ENCODE measurements around the gene UBL4A. TPM values are rescaled to one million over a fixed set of nuclear protein-coding genes. Genes with fewer than 3 reads are reported as not detected.

Gene UBL4A
- total and polyA plus RNA-seq, 2 of the 13 experiments (the other 11 are each of a cell fraction or from before 2014, with no cell fraction given), result 16.8 to 25.5 TPM

DNA sequence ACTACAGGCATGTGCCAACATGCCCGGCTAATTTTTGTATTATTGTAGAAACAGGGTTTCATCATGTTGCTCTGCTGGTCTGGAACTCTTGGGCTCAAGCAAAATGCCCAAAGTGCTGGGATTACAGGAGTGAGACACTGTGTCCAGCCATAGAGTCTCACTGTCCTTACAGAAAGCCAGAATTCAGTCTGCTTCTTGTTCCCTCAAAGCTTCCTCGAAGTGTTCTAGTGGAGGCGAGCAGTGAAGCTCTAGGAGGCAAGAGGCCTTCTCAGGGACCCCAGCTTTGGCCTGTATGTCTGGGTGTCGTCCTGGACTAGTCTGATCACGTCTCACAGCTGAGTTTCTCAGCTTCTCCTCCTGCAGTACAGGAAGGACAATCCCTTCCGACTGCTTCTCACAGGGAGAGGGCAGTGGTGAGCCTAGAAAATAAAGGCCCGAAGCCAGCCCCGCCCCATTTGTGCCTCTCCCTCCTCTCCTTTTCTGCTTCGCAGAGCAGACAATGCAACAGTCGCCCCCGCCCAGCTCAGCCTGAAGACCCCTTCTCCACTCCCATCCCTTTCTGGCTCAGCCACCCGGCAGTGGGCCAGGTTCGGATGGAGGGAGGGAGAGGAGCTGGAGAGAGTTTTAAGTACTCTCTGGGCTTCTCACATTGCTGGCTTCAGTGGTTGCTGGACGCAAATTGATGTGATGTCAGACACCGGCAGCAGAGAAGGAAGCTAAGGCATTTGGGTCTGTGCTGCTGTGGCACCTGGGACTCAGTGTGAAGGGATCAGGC, 40.7 kb upstream of the UBL4A start (continued):
- TF ChIP-seq, protein P1, sequence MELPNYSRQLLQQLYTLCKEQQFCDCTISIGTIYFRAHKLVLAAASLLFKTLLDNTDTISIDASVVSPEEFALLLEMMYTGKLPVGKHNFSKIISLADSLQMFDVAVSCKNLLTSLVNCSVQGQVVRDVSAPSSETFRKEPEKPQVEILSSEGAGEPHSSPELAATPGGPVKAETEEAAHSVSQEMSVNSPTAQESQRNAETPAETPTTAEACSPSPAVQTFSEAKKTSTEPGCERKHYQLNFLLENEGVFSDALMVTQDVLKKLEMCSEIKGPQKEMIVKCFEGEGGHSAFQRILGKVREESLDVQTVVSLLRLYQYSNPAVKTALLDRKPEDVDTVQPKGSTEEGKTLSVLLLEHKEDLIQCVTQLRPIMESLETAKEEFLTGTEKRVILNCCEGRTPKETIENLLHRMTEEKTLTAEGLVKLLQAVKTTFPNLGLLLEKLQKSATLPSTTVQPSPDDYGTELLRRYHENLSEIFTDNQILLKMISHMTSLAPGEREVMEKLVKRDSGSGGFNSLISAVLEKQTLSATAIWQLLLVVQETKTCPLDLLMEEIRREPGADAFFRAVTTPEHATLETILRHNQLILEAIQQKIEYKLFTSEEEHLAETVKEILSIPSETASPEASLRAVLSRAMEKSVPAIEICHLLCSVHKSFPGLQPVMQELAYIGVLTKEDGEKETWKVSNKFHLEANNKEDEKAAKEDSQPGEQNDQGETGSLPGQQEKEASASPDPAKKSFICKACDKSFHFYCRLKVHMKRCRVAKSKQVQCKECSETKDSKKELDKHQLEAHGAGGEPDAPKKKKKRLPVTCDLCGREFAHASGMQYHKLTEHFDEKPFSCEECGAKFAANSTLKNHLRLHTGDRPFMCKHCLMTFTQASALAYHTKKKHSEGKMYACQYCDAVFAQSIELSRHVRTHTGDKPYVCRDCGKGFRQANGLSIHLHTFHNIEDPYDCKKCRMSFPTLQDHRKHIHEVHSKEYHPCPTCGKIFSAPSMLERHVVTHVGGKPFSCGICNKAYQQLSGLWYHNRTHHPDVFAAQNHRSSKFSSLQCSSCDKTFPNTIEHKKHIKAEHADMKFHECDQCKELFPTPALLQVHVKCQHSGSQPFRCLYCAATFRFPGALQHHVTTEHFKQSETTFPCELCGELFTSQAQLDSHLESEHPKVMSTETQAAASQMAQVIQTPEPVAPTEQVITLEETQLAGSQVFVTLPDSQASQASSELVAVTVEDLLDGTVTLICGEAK (IDR thresholded peaks at IDR 0.05), result no peak
- TF ChIP-seq, protein P1 (CRISPR knock-in tag; IDR thresholded peaks at IDR 0.05), result no peak
- no peak for TF ChIP-seq KLF15 (CRISPR knock-in tag; IDR thresholded peaks at IDR 0.05; ENCODE audit: borderline replicate concordance)
- TF ChIP-seq, protein P2, sequence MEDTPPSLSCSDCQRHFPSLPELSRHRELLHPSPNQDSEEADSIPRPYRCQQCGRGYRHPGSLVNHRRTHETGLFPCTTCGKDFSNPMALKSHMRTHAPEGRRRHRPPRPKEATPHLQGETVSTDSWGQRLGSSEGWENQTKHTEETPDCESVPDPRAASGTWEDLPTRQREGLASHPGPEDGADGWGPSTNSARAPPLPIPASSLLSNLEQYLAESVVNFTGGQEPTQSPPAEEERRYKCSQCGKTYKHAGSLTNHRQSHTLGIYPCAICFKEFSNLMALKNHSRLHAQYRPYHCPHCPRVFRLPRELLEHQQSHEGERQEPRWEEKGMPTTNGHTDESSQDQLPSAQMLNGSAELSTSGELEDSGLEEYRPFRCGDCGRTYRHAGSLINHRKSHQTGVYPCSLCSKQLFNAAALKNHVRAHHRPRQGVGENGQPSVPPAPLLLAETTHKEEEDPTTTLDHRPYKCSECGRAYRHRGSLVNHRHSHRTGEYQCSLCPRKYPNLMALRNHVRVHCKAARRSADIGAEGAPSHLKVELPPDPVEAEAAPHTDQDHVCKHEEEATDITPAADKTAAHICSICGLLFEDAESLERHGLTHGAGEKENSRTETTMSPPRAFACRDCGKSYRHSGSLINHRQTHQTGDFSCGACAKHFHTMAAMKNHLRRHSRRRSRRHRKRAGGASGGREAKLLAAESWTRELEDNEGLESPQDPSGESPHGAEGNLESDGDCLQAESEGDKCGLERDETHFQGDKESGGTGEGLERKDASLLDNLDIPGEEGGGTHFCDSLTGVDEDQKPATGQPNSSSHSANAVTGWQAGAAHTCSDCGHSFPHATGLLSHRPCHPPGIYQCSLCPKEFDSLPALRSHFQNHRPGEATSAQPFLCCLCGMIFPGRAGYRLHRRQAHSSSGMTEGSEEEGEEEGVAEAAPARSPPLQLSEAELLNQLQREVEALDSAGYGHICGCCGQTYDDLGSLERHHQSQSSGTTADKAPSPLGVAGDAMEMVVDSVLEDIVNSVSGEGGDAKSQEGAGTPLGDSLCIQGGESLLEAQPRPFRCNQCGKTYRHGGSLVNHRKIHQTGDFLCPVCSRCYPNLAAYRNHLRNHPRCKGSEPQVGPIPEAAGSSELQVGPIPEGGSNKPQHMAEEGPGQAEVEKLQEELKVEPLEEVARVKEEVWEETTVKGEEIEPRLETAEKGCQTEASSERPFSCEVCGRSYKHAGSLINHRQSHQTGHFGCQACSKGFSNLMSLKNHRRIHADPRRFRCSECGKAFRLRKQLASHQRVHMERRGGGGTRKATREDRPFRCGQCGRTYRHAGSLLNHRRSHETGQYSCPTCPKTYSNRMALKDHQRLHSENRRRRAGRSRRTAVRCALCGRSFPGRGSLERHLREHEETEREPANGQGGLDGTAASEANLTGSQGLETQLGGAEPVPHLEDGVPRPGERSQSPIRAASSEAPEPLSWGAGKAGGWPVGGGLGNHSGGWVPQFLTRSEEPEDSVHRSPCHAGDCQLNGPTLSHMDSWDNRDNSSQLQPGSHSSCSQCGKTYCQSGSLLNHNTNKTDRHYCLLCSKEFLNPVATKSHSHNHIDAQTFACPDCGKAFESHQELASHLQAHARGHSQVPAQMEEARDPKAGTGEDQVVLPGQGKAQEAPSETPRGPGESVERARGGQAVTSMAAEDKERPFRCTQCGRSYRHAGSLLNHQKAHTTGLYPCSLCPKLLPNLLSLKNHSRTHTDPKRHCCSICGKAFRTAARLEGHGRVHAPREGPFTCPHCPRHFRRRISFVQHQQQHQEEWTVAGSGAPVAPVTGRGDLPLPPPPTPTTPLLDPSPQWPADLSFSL (CRISPR knock-in tag; IDR thresholded peaks at IDR 0.05), result no peak
- no peak for TF ChIP-seq KLF9 (CRISPR knock-in tag; IDR thresholded peaks at IDR 0.05; ENCODE audit: low read depth)
- no peak for TF ChIP-seq ZNF652 (CRISPR knock-in tag; IDR thresholded peaks at IDR 0.05; ENCODE audit: borderline replicate concordance, low read depth)
- TF ChIP-seq ZNF501 (CRISPR knock-in tag; IDR thresholded peaks at IDR 0.05), result 0 out of 2 replicates have a peak, but pooled peaks have one; percentile 27
- TF ChIP-seq, protein P3, sequence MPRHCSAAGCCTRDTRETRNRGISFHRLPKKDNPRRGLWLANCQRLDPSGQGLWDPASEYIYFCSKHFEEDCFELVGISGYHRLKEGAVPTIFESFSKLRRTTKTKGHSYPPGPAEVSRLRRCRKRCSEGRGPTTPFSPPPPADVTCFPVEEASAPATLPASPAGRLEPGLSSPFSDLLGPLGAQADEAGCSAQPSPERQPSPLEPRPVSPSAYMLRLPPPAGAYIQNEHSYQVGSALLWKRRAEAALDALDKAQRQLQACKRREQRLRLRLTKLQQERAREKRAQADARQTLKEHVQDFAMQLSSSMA (CRISPR knock-in tag; IDR thresholded peaks at IDR 0.05), result no peak
- TF ChIP-seq SALL2 (CRISPR knock-in tag; IDR thresholded peaks at IDR 0.05), result no peak
- no peak for TF ChIP-seq ZKSCAN1 (IDR thresholded peaks at IDR 0.05; ENCODE audit: low read length)
- no peak for TF ChIP-seq JDP2 (CRISPR knock-in tag; IDR thresholded peaks at IDR 0.05; ENCODE audit: borderline replicate concordance)
- TF ChIP-seq HNRNPLL (IDR thresholded peaks at IDR 0.05; ENCODE audit: low read depth, low read length, poor library complexity, severe bottlenecking), result no peak
- no peak for TF ChIP-seq ZNF768 (CRISPR knock-in tag; IDR thresholded peaks at IDR 0.05)
